CD4-positive, alpha-beta T cell treated with Interleukin-4 for 4 hours (primary cell): ENCODE data around the gene LZTFL1.

Experiments
- DNase-seq: peaks from one replicate; pipeline ENCODE4 v3.0.0-alpha.2; 2020

The LZTFL1 gene

GRCh38 chr3:45807133-45807532 is 34.8 kb downstream of the LZTFL1 start:
- no peak for DNase-seq

- no peak for DNase-seq
Observed at GRCh38 chr3:45806072-45806471, 35.8 kb downstream of the LZTFL1 start.

GRCh38 chr3:45803252-45803935 is 38.5 kb downstream of the LZTFL1 start:
- DNase-seq = no peak

GRCh38 chr3:45802146-45802545 is 39.8 kb downstream of the LZTFL1 start:
- no peak for DNase-seq

- no peak for DNase-seq
Observed at GRCh38 chr3:45800611-45801010, 41.3 kb downstream of the LZTFL1 start.

- no peak for DNase-seq
Observed at GRCh38 chr3:45799586-45799985, 42.3 kb downstream of the LZTFL1 start.

GRCh38 chr3:45798034-45798433 is 43.9 kb downstream of the LZTFL1 start:
- DNase-seq = no peak

- DNase-seq = no peak
Observed at GRCh38 chr3:45796902-45797637, 44.8 kb downstream of the LZTFL1 start.

GRCh38 chr3:45795882-45796765 is 45.8 kb downstream of the LZTFL1 start, which contains the start of gene SLC6A20:
SLC6A20 (minus strand) TSS chr3:45796536; CDS start chr3:45796419, 117 bp downstream.
- no peak for DNase-seq

- no peak for DNase-seq
Observed at GRCh38 chr3:45795509-45795881, 46.4 kb downstream of the LZTFL1 start.

GRCh38 chr3:45794660-45795059 is 47.3 kb downstream of the LZTFL1 start:
- DNase-seq = no peak

GRCh38 chr3:45794177-45794560 is 47.8 kb downstream of the LZTFL1 start:
- DNase-seq = no peak

- DNase-seq = no peak
Observed at GRCh38 chr3:45793482-45794176, 48.3 kb downstream of the LZTFL1 start.

- DNase-seq = no peak
Observed at GRCh38 chr3:45792516-45793172, 49.3 kb downstream of the LZTFL1 start.

GRCh38 chr3:45792036-45792435 is 49.9 kb downstream of the LZTFL1 start:
- DNase-seq = no peak

GRCh38 chr3:45790596-45790995 is 51.3 kb downstream of the LZTFL1 start:
- no peak for DNase-seq

- no peak for DNase-seq
Observed at GRCh38 chr3:45789235-45789812, 52.6 kb downstream of the LZTFL1 start.

- DNase-seq = no peak
Observed at GRCh38 chr3:45787551-45787950, 54.4 kb downstream of the LZTFL1 start.

GRCh38 chr3:45786801-45787495 is 55.0 kb downstream of the LZTFL1 start:
- DNase-seq = no peak

GRCh38 chr3:45785605-45786150 is 56.2 kb downstream of the LZTFL1 start:
- DNase-seq = no peak

- no peak for DNase-seq
Observed at GRCh38 chr3:45783667-45784066, 58.3 kb downstream of the LZTFL1 start.
